Fibroblast of lung (primary cell): ENCODE data around the gene MEGF6.

Source experiments
- EZH2 ChIP-seq: IDR thresholded peaks from 2 replicates; pipeline ENCODE4 v1.5.1; 2012; ENCODE audit warnings: low read length, control low read depth, mild to moderate bottlenecking; ENCODE audit errors: missing control alignments
- TF ChIP-seq, protein P1 (sequence below), 2 donors: IDR thresholded peaks in 1 of 2; conservative IDR thresholded peaks in 1 of 2; 1 replicate in 1 of 2; 2 replicates in 1 of 2; pipeline ENCODE4 v1.5.1; 2011 to 2012; ENCODE audit warnings: low read length in 2 of 2, control low read depth in 1 of 2, inconsistent platforms in 1 of 2, low read depth in 1 of 2, mild to moderate bottlenecking in 1 of 2

DNA sequence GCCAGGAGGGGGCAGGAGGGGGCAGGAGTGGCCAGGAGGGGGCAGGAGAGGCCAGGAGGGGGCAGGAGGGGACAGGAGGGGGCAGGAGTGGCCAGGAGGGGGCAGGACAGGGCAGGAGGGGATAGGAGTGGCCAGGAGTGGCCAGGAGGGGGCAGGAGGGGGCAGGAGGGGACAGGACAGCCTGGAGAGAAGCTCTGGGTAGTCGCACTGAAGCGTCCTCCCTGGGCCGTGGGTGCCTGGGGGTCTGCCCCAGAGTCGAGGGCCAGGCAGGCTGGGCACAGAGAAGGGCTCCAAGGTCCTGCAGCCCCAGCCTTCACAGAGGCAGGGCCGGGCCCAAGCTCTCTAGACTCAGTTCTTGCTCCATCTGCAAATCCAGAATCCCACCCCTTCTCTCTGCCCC lies 22.9 kb downstream of the MEGF6 start:
- TF ChIP-seq, protein P1, sequence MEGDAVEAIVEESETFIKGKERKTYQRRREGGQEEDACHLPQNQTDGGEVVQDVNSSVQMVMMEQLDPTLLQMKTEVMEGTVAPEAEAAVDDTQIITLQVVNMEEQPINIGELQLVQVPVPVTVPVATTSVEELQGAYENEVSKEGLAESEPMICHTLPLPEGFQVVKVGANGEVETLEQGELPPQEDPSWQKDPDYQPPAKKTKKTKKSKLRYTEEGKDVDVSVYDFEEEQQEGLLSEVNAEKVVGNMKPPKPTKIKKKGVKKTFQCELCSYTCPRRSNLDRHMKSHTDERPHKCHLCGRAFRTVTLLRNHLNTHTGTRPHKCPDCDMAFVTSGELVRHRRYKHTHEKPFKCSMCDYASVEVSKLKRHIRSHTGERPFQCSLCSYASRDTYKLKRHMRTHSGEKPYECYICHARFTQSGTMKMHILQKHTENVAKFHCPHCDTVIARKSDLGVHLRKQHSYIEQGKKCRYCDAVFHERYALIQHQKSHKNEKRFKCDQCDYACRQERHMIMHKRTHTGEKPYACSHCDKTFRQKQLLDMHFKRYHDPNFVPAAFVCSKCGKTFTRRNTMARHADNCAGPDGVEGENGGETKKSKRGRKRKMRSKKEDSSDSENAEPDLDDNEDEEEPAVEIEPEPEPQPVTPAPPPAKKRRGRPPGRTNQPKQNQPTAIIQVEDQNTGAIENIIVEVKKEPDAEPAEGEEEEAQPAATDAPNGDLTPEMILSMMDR (conservative IDR thresholded peaks at IDR 0.05 in 1 of 2, IDR thresholded peaks at IDR 0.05 in 1 of 2; ENCODE audit: low read depth in 1 of 2, low read length in 2 of 2) = no peak
- TF ChIP-seq EZH2 = no peak
